ENCODE measurements around the gene DDI1.

GRCh38 chr11:104001561-104002056 lies 34.8 kb upstream of the DDI1 start:
- TF ChIP-seq, protein P1, sequence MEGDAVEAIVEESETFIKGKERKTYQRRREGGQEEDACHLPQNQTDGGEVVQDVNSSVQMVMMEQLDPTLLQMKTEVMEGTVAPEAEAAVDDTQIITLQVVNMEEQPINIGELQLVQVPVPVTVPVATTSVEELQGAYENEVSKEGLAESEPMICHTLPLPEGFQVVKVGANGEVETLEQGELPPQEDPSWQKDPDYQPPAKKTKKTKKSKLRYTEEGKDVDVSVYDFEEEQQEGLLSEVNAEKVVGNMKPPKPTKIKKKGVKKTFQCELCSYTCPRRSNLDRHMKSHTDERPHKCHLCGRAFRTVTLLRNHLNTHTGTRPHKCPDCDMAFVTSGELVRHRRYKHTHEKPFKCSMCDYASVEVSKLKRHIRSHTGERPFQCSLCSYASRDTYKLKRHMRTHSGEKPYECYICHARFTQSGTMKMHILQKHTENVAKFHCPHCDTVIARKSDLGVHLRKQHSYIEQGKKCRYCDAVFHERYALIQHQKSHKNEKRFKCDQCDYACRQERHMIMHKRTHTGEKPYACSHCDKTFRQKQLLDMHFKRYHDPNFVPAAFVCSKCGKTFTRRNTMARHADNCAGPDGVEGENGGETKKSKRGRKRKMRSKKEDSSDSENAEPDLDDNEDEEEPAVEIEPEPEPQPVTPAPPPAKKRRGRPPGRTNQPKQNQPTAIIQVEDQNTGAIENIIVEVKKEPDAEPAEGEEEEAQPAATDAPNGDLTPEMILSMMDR (IDR thresholded peaks at IDR 0.05; ENCODE audit: poor library complexity) = no peak
- no peak for TF ChIP-seq EZH2phosphoT487 (IDR thresholded peaks at IDR 0.05; ENCODE audit: low read depth, severe bottlenecking, unreplicated experiment)

All from hepatocyte (in vitro differentiated cells).